Measurements from ENCODE around the gene COL7A1. TPM values are rescaled to one million over a fixed set of nuclear protein-coding genes. Genes with fewer than 3 reads are reported as not detected.

COL7A1 gene
- polyA plus RNA-seq, 1 of the 3 experiments (the other 2 are of a cell fraction) = 10.8 TPM

DNA sequence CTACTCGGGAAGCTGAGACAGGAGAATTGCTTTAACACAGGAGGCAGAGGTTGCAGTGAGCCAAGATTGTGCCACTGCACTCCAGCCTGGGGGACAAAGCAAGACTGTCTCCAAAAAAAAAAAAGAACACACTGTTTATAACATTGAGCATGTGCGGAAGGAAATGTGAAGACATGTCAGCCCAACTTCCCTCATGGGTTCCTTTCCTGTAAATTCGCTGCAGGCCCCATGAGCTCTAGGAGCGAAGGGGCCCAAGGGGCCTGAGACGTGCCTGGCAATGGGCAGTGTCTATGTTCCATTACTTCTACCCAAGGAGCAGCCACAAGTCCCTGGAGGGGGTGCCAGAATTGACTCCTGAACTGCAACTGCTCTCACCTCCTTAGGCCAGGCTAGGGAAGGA, 41.8 kb downstream of the COL7A1 start:
- no peaks in the 10 kb centered on the region for H3K36me3 ChIP-seq (replicated peaks in 1 of 2; ENCODE audit: control insufficient read depth in 1 of 2, insufficient read depth in 2 of 2, low read length in 1 of 2)

More for the DNA sequence above, 41.8 kb downstream of the COL7A1 start:
- no peak overlapping the region for H3K4me2 ChIP-seq
- H3K9me2 ChIP-seq = no peaks in the 10 kb centered on the region
- H3K79me2 ChIP-seq (ENCODE audit: insufficient read depth) = peaks cover 15% of the 10 kb centered on the region; the same call in 1 of the 2 replicates
- no peak for DNase-seq
- H3K9me3 ChIP-seq = no peaks in the 10 kb centered on the region
- TF ChIP-seq FOXJ3 (CRISPR knock-in tag; IDR thresholded peaks at IDR 0.05) = no peak
- TF ChIP-seq, protein P1, sequence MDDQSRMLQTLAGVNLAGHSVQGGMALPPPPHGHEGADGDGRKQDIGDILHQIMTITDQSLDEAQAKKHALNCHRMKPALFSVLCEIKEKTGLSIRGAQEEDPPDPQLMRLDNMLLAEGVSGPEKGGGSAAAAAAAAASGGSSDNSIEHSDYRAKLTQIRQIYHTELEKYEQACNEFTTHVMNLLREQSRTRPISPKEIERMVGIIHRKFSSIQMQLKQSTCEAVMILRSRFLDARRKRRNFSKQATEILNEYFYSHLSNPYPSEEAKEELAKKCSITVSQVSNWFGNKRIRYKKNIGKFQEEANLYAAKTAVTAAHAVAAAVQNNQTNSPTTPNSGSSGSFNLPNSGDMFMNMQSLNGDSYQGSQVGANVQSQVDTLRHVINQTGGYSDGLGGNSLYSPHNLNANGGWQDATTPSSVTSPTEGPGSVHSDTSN (IDR thresholded peaks at IDR 0.05) = no peak
- TF ChIP-seq, protein P2, sequence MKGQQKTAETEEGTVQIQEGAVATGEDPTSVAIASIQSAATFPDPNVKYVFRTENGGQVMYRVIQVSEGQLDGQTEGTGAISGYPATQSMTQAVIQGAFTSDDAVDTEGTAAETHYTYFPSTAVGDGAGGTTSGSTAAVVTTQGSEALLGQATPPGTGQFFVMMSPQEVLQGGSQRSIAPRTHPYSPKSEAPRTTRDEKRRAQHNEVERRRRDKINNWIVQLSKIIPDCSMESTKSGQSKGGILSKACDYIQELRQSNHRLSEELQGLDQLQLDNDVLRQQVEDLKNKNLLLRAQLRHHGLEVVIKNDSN (IDR thresholded peaks at IDR 0.05; ENCODE audit: borderline replicate concordance, low read depth) = no peak
- TF ChIP-seq TAF1 (IDR thresholded peaks at IDR 0.05; ENCODE audit: borderline replicate concordance, low read depth, low read length) = no peak
- no peak for TF ChIP-seq RAD21 (IDR thresholded peaks at IDR 0.05; ENCODE audit: low read length)
- TF ChIP-seq, protein P3, sequence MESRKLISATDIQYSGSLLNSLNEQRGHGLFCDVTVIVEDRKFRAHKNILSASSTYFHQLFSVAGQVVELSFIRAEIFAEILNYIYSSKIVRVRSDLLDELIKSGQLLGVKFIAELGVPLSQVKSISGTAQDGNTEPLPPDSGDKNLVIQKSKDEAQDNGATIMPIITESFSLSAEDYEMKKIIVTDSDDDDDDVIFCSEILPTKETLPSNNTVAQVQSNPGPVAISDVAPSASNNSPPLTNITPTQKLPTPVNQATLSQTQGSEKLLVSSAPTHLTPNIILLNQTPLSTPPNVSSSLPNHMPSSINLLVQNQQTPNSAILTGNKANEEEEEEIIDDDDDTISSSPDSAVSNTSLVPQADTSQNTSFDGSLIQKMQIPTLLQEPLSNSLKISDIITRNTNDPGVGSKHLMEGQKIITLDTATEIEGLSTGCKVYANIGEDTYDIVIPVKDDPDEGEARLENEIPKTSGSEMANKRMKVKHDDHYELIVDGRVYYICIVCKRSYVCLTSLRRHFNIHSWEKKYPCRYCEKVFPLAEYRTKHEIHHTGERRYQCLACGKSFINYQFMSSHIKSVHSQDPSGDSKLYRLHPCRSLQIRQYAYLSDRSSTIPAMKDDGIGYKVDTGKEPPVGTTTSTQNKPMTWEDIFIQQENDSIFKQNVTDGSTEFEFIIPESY (IDR thresholded peaks at IDR 0.05; ENCODE audit: borderline replicate concordance, low read depth) = no peak
- TF ChIP-seq, protein P4, sequence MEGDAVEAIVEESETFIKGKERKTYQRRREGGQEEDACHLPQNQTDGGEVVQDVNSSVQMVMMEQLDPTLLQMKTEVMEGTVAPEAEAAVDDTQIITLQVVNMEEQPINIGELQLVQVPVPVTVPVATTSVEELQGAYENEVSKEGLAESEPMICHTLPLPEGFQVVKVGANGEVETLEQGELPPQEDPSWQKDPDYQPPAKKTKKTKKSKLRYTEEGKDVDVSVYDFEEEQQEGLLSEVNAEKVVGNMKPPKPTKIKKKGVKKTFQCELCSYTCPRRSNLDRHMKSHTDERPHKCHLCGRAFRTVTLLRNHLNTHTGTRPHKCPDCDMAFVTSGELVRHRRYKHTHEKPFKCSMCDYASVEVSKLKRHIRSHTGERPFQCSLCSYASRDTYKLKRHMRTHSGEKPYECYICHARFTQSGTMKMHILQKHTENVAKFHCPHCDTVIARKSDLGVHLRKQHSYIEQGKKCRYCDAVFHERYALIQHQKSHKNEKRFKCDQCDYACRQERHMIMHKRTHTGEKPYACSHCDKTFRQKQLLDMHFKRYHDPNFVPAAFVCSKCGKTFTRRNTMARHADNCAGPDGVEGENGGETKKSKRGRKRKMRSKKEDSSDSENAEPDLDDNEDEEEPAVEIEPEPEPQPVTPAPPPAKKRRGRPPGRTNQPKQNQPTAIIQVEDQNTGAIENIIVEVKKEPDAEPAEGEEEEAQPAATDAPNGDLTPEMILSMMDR (IDR thresholded peaks at IDR 0.05) = no peak
- TF ChIP-seq RFX5 (IDR thresholded peaks at IDR 0.05; ENCODE audit: low read length) = no peak
- TF ChIP-seq TCF12 (IDR thresholded peaks at IDR 0.05) = no peak
- TF ChIP-seq POLR2AphosphoS5 (IDR thresholded peaks at IDR 0.05; ENCODE audit: low read depth, low read length) = no peak
- no peak for TF ChIP-seq FOXM1 (IDR thresholded peaks at IDR 0.05; ENCODE audit: low read depth)
- 97% methylated on average over 5 of the region's 5 CpGs for WGBS (ENCODE audit: low lambda C conversion rate)
- H3F3A ChIP-seq (replicated peaks; ENCODE audit: insufficient read depth) = peaks cover 9% of the 10 kb centered on the region
- ChIA-PET POLR2A (interaction anchor here (0.7 kb wide), 1 partner anchor 9 kb away, joined by 3 read pairs; no protein-coding TSS in a partner anchor), CTCF (interaction anchor here (0.6 to 12.6 kb wide), 6 partner anchors 9 to 787 kb away, joined by 3 to 136 read pairs (median 7); partner anchors contain the start of gene USP4)
- H3K4me1 ChIP-seq (ENCODE audit: control insufficient read depth in 1 of 2, insufficient read depth in 2 of 2, low read depth in 1 of 2, low read length in 1 of 2) = peaks cover 14 to 28% of the 10 kb centered on the region in 2 experiments; a peak in 3 of 4 replicates
- no peak overlapping the region for H3K27ac ChIP-seq (ENCODE audit: low read depth in 2 of 2, low read length in 1 of 2)
- no peak overlapping the region for H2AFZ ChIP-seq (ENCODE audit: low read depth)
- H3K27me3 ChIP-seq (ENCODE audit: insufficient read depth) = no peaks in the 10 kb centered on the region
- H3K4me3 ChIP-seq (ENCODE audit: low read depth in 2 of 2, low read length in 1 of 2) = no peak overlapping the region
- H3K9ac ChIP-seq = no peak overlapping the region
- H4K20me1 ChIP-seq (ENCODE audit: insufficient read depth) = no peaks in the 10 kb centered on the region

Data from SK-N-SH (cell line).